GM12878 (cell line): ENCODE data around the gene HPRT1. TPM values are rescaled to one million over a fixed set of nuclear protein-coding genes. Genes with fewer than 3 reads are reported as not detected.

ENCODE experiments used
- ATAC-seq: fragments of 200-7000 bp; cut with Tn5 transposase; 3 replicates; pipeline ENCODE4 v1.9.1; 2020; ENCODE audit warnings: mild to moderate bottlenecking, moderate library complexity
- BruUV-seq: library from RNA; stranded (reverse); fragments of 400-500 nt; replicated peaks from 2 replicates; lab custom pipeline; 2021; lab: Mats Ljungman, UMichigan
- CTCF ChIA-PET: fragments of 300-600 bp; sonication (Branson Sonifier 250); formaldehyde crosslinking; extraction: SDS; loops from one replicate; lab custom pipeline; 2021; ENCODE audit warnings: inconsistent platforms; lab: Yijun Ruan, JAX
- POLR2A ChIA-PET: fragments of 350-600 bp; formaldehyde crosslinking; extraction: SDS; loops from one replicate; lab custom pipeline; 2021; ENCODE audit warnings: inconsistent platforms; lab: Charles Lee
- RAD21 ChIA-PET: fragments of 300-600 bp; sonication (Branson Sonifier 250); formaldehyde crosslinking; loops from one replicate; lab custom pipeline; 2023; ENCODE audit warnings: antibody characterized with exemption; ENCODE audit not compliant: unreplicated experiment; lab: Charles Lee
- SMC1A ChIA-PET: fragments of 300-600 bp; sonication (Branson Sonifier 250); formaldehyde crosslinking; loops from one replicate; lab custom pipeline; 2023; ENCODE audit not compliant: unreplicated experiment, uncharacterized antibody; lab: Charles Lee
- DNase-seq: peaks from one replicate; pipeline ENCODE4 v3.0.0-alpha.2; 2011; ENCODE audit warnings: low read depth, low spot score
- FAIRE-seq: peaks from 3 replicates; lab custom pipeline; 2011; peaks lifted over from hg19 to GRCh38; lab: Jason Lieb, UNC
- H2AFZ ChIP-seq: 2 replicates; pipeline ENCODE4 v1.6.0; 2011; ENCODE audit warnings: low read depth, low read length, control low read depth; ENCODE audit not compliant: control insufficient read depth
- H3K27ac ChIP-seq: 2 replicates; pipeline ENCODE4 v1.5.1; 2011; ENCODE audit warnings: control low read depth; ENCODE audit not compliant: control insufficient read depth, insufficient read depth
- H3K27me3 ChIP-seq, 2 experiments: replicated peaks in 1 of 2; 2 replicates each; pipeline versions ENCODE4 v1.6.0 to v1.6.1; 2011; ENCODE audit warnings: low read length in 1 of 2; ENCODE audit not compliant: control insufficient read depth in 2 of 2, insufficient read depth in 2 of 2
- H3K36me3 ChIP-seq, 2 experiments: 2 replicates each; pipeline ENCODE4 v1.5.1; 2011; ENCODE audit warnings: low read length in 1 of 2; ENCODE audit not compliant: control insufficient read depth in 2 of 2, insufficient read depth in 2 of 2
- H3K4me1 ChIP-seq: 2 replicates; pipeline ENCODE4 v1.6.1; 2011; ENCODE audit warnings: mild to moderate bottlenecking, low read length, moderate library complexity, mixed read lengths; ENCODE audit not compliant: control insufficient read depth, insufficient read depth
- H3K4me2 ChIP-seq: 2 replicates; pipeline ENCODE4 v1.6.0; 2011; ENCODE audit warnings: control low read depth; ENCODE audit not compliant: control insufficient read depth, insufficient read depth
- H3K4me3 ChIP-seq: fragments of 200-600 bp; sonication (generic); 2 replicates; pipeline ENCODE4 v1.5.1; 2016
- H3K79me2 ChIP-seq: 2 replicates; pipeline ENCODE4 v1.6.0; 2011; ENCODE audit warnings: low read length; ENCODE audit not compliant: control insufficient read depth, insufficient read depth
- H3K9ac ChIP-seq: 2 replicates; pipeline ENCODE4 v1.8.0; 2011; ENCODE audit warnings: low read length, control low read depth, mixed read lengths; ENCODE audit not compliant: control insufficient read depth, insufficient read depth
- H3K9me3 ChIP-seq: replicated peaks from 3 replicates; pipeline ENCODE4 v1.5.1; 2011; ENCODE audit warnings: mild to moderate bottlenecking, low read length; ENCODE audit not compliant: control insufficient read depth, insufficient read depth
- H4K20me1 ChIP-seq: 2 replicates; pipeline ENCODE4 v1.6.0; 2011; ENCODE audit not compliant: control insufficient read depth, insufficient read depth
- ETV6 ChIP-seq, 2 experiments: fragments of 450-650 bp in 1 of 2; IDR thresholded peaks in 1 of 2; conservative IDR thresholded peaks in 1 of 2; 2 replicates each; pipeline ENCODE4 v1.6.1; 2014; ENCODE audit warnings: antibody characterized with exemption in 1 of 2, borderline replicate concordance in 1 of 2, low read depth in 1 of 2, mild to moderate bottlenecking in 1 of 2, moderate library complexity in 1 of 2
- MAX ChIP-seq: IDR thresholded peaks from 2 replicates; pipeline ENCODE4 v1.6.1; 2012; ENCODE audit warnings: low read depth, low read length, improper control_type of control experiment
- NFIC ChIP-seq: IDR thresholded peaks from 2 replicates; pipeline ENCODE4 v1.6.1; 2012; ENCODE audit warnings: low read depth, mild to moderate bottlenecking, inconsistent platforms, low read length, moderate library complexity
- NR2F1 ChIP-seq: fragments of 450-650 bp; conservative IDR thresholded peaks from 2 replicates; pipeline ENCODE4 v1.6.1; 2017; ENCODE audit warnings: mild to moderate bottlenecking
- NRF1 ChIP-seq: conservative IDR thresholded peaks from 2 replicates; pipeline ENCODE4 v1.6.1; 2011; ENCODE audit warnings: mild to moderate bottlenecking, low read depth, low read length, improper control_type of control experiment
- SKIL ChIP-seq: fragments of 450-650 bp; IDR thresholded peaks from 2 replicates; pipeline ENCODE4 v1.6.1; 2017; ENCODE audit warnings: mild to moderate bottlenecking, low read depth, inconsistent platforms; ENCODE audit not compliant: poor library complexity, severe bottlenecking
- STAT3 ChIP-seq: IDR thresholded peaks from 2 replicates; pipeline ENCODE4 v1.6.1; 2011; ENCODE audit warnings: low read depth, low read length, improper control_type of control experiment
- ZNF274 ChIP-seq: IDR thresholded peaks from one replicate; pipeline ENCODE4 v1.8.0; 2011; ENCODE audit not compliant: insufficient read length, insufficient read depth
- WGBS: methylation state at CpG from one replicate; pipeline ENCODE4 v1.1.6; 2016; ENCODE audit warnings: low lambda C conversion rate; ENCODE audit not compliant: insufficient replicate concordance, insufficient coverage; ENCODE audit errors: missing lambda C conversion rate; 5-methylcytosine and 5-hydroxymethylcytosine counted together
- in situ Hi-C: fragments of 300-500 bp; cut with MboI; formaldehyde crosslinking; loops from 9 replicates; pipeline ENCODE4 v1.14.3; 2018; ENCODE audit warnings: mixed read lengths
- intact Hi-C: fragments of 100-400 bp; cut with micrococcal nuclease; formaldehyde crosslinking; loops from one replicate; pipeline ENCODE4 v1.14.2; 2022; ENCODE audit not compliant: unreplicated experiment
- polyA plus RNA-seq, 11 experiments: library from polyadenylated mRNA; depleted of rRNA in 4 of 11; unstranded in 6 of 11; stranded (reverse) in 5 of 11; fragments of >200 nt; fragmentation: Nextera tagmentation in 4 of 11; fragmentation: Illumina TruSeq in 1 of 11; extraction: Ambion mirVana in 4 of 11; extraction: Trizol in 1 of 11; gene quantifications; 1 replicate in 1 of 11; 2 replicates in 10 of 11; pipeline versions ENCODE4 v1.2.1 to v1.2.3, GENCODE V29; 2011 to 2016; ENCODE audit warnings: inconsistent platforms in 2 of 11, missing spikeins in 2 of 11, low read depth in 1 of 11
- total RNA-seq, 4 experiments: library from RNA; depleted of rRNA in 3 of 4; stranded (reverse); fragments of >200 nt in 3 of 4; fragmentation: Illumina TruSeq in 1 of 4; extraction: Trizol in 1 of 4; gene quantifications; 2 replicates each; pipeline versions ENCODE4 v1.2.1 to v1.2.3, GENCODE V29; 2013 to 2021
- TF ChIP-seq, protein P1 (sequence below): fragments of 450-650 bp; IDR thresholded peaks from 2 replicates; pipeline ENCODE4 v1.6.1; 2017; ENCODE audit warnings: mild to moderate bottlenecking, moderate library complexity
- TF ChIP-seq, protein P2 (sequence below): IDR thresholded peaks from 2 replicates; pipeline ENCODE4 v1.6.1; 2011; ENCODE audit warnings: low read depth, mild to moderate bottlenecking, low read length, moderate library complexity, borderline replicate concordance; ENCODE audit errors: extremely low read depth

Gene HPRT1
- total and polyA plus RNA-seq, 10 of the 15 experiments (the other 5 are each of a cell fraction or from before 2014, with no cell fraction given): 19.3 to 161 (median 92.7) TPM

- H3K9ac ChIP-seq: no peak overlapping the region
- DNase-seq (no peak), ATAC-seq (no peak), FAIRE-seq (no peak)
- no peaks in the 10 kb centered on the region for H3K79me2 ChIP-seq
- TF ChIP-seq NR2F1: no peak
- H3K9me3 ChIP-seq: no peaks in the 10 kb centered on the region; the same call in 2 of the 3 replicates
- ChIA-PET RAD21 (no interaction called here), SMC1A (no interaction called here), POLR2A (interaction anchor here (0.6 kb wide), 1 partner anchor 260 kb away, joined by 4 read pairs; no protein-coding TSS in a partner anchor), CTCF (no interaction called here)
- H3K4me3 ChIP-seq: no peak overlapping the region
- H3K27ac ChIP-seq: no peak overlapping the region
- in situ Hi-C loops (no loop called here), intact Hi-C loops (no loop called here)
- H3K4me1 ChIP-seq: no peaks in the 10 kb centered on the region
- H4K20me1 ChIP-seq: no peaks in the 10 kb centered on the region
- H2AFZ ChIP-seq: no peak overlapping the region
- BruUV-seq: no TSS peak
- peaks cover 0 to under 1% of the 10 kb centered on the region in 2 experiments; a peak in 1 of 4 replicates for H3K27me3 ChIP-seq
- WGBS: 58% methylated on average over 3 of the region's 3 CpGs
- H3K36me3 ChIP-seq: no peaks in the 10 kb centered on the region
- no peak overlapping the region for H3K4me2 ChIP-seq
Observed at GRCh38 chrX:134543288-134543687, 83.3 kb downstream of the HPRT1 start.

DNA sequence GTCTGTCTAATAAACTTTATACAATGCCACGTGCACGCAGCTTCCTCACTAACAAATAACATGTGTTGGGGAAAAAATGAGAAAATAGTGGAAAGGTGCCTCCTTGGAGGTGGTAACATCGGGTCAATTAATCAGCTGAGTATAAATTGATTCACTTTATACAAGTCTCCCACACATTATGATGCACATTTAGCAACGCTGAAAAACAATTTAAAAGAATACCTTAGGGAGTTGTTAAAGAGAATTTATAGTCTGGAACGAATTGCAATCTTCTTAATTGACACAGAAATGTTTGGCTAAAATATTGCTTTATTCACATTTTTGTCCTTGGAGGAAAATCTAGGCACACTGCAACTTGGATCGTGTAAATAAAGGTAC lies 84.2 kb downstream of the HPRT1 start:
- Histone ChIP-seq H3K79me2 (no peaks in the 10 kb centered on the region), H3K4me1 (no peaks in the 10 kb centered on the region), H3K4me2 (no peak overlapping the region), H2AFZ (no peak overlapping the region), H3K36me3 (no peaks in the 10 kb centered on the region), H3K9me3 (no peaks in the 10 kb centered on the region; the same call in 2 of the 3 replicates), H3K4me3 (no peak overlapping the region), H3K9ac (no peak overlapping the region), H3K27me3 (peaks cover 0 to 3% of the 10 kb centered on the region in 2 experiments; a peak in 1 of 4 replicates), H4K20me1 (no peaks in the 10 kb centered on the region), H3K27ac (no peak overlapping the region)
- DNase-seq (no peak), ATAC-seq (no peak), FAIRE-seq (no peak)
- BruUV-seq: no TSS peak
- ChIA-PET SMC1A (no interaction called here), RAD21 (no interaction called here), CTCF (no interaction called here), POLR2A (interaction anchor here (0.6 kb wide), 1 partner anchor 259 kb away, joined by 4 read pairs; no protein-coding TSS in a partner anchor)
- intact Hi-C loops: no loop called here
- 61% methylated on average over 6 of the region's 6 CpGs for WGBS
- in situ Hi-C loops: no loop called here
- TF ChIP-seq, protein P1, sequence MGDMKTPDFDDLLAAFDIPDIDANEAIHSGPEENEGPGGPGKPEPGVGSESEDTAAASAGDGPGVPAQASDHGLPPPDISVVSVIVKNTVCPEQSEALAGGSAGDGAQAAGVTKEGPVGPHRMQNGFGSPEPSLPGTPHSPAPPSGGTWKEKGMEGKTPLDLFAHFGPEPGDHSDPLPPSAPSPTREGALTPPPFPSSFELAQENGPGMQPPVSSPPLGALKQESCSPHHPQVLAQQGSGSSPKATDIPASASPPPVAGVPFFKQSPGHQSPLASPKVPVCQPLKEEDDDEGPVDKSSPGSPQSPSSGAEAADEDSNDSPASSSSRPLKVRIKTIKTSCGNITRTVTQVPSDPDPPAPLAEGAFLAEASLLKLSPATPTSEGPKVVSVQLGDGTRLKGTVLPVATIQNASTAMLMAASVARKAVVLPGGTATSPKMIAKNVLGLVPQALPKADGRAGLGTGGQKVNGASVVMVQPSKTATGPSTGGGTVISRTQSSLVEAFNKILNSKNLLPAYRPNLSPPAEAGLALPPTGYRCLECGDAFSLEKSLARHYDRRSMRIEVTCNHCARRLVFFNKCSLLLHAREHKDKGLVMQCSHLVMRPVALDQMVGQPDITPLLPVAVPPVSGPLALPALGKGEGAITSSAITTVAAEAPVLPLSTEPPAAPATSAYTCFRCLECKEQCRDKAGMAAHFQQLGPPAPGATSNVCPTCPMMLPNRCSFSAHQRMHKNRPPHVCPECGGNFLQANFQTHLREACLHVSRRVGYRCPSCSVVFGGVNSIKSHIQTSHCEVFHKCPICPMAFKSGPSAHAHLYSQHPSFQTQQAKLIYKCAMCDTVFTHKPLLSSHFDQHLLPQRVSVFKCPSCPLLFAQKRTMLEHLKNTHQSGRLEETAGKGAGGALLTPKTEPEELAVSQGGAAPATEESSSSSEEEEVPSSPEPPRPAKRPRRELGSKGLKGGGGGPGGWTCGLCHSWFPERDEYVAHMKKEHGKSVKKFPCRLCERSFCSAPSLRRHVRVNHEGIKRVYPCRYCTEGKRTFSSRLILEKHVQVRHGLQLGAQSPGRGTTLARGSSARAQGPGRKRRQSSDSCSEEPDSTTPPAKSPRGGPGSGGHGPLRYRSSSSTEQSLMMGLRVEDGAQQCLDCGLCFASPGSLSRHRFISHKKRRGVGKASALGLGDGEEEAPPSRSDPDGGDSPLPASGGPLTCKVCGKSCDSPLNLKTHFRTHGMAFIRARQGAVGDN: no peak
- TF ChIP-seq NFIC: no peak
- TF ChIP-seq, protein P2, sequence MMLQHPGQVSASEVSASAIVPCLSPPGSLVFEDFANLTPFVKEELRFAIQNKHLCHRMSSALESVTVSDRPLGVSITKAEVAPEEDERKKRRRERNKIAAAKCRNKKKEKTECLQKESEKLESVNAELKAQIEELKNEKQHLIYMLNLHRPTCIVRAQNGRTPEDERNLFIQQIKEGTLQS: no peak
- TF ChIP-seq STAT3: no peak
- no peak for TF ChIP-seq ETV6 (conservative IDR thresholded peaks at IDR 0.05 in 1 of 2, IDR thresholded peaks at IDR 0.05 in 1 of 2; ENCODE audit: borderline replicate concordance in 1 of 2, low read depth in 1 of 2)
- TF ChIP-seq ZNF274: no peak
- TF ChIP-seq NRF1: no peak
- no peak for TF ChIP-seq MAX
- TF ChIP-seq SKIL: no peak
